ENCODE data around the gene BMERB1.
"Not testable (repeated sequence)": the region's sequence is repeated elsewhere in the genome, so short reads cannot be mapped to it uniquely, and the experiment has no call there.

Gene BMERB1

GRCh38 chr16:15521758-15522509 is 87.5 kb downstream of the BMERB1 start:
- no peak for DNase-seq (ENCODE audit: low read depth in 2 of 3, low spot score in 1 of 3)

GRCh38 chr16:15523092-15523541 is 88.7 kb downstream of the BMERB1 start:
- DNase-seq (ENCODE audit: low read depth in 2 of 3, low spot score in 1 of 3): no peak

- no peak for DNase-seq (ENCODE audit: low read depth in 2 of 3, low spot score in 1 of 3)
These were observed 89.6 kb downstream of the BMERB1 start for GRCh38 chr16:15523939-15524338.

GRCh38 chr16:15524966-15525365 is 90.6 kb downstream of the BMERB1 start:
- DNase-seq (ENCODE audit: low read depth in 2 of 3, low spot score in 1 of 3): no peak

GRCh38 chr16:15526097-15526496 is 91.7 kb downstream of the BMERB1 start:
- no peak for DNase-seq (ENCODE audit: low read depth in 2 of 3, low spot score in 1 of 3)

GRCh38 chr16:15526731-15527130 is 92.3 kb downstream of the BMERB1 start:
- DNase-seq (ENCODE audit: low read depth in 2 of 3, low spot score in 1 of 3): no peak

- DNase-seq (ENCODE audit: low read depth in 2 of 3, low spot score in 1 of 3): no peak
These were observed 95.3 kb downstream of the BMERB1 start for GRCh38 chr16:15529673-15530072.

GRCh38 chr16:15530085-15530484 is 95.7 kb downstream of the BMERB1 start:
- DNase-seq (ENCODE audit: low read depth in 2 of 3, low spot score in 1 of 3): no peak

- DNase-seq (ENCODE audit: low read depth in 2 of 3, low spot score in 1 of 3): no peak
These were observed 98.4 kb downstream of the BMERB1 start for GRCh38 chr16:15532825-15533224.

GRCh38 chr16:15533386-15533785 is 99.0 kb downstream of the BMERB1 start:
- no peak for DNase-seq (ENCODE audit: low read depth in 2 of 3, low spot score in 1 of 3)

GRCh38 chr16:15535772-15536171 is 101.4 kb downstream of the BMERB1 start:
- no peak for DNase-seq (ENCODE audit: low read depth in 2 of 3, low spot score in 1 of 3)

GRCh38 chr16:15536843-15537242 is 102.5 kb downstream of the BMERB1 start:
- no peak for DNase-seq (ENCODE audit: low read depth in 2 of 3, low spot score in 1 of 3)

- no peak for DNase-seq (ENCODE audit: low read depth in 2 of 3, low spot score in 1 of 3)
These were observed 104.1 kb downstream of the BMERB1 start for GRCh38 chr16:15538507-15538906.

- no peak for DNase-seq (ENCODE audit: low read depth in 2 of 3, low spot score in 1 of 3)
These were observed 104.8 kb downstream of the BMERB1 start for GRCh38 chr16:15539197-15539596.

GRCh38 chr16:15542261-15542660 is 107.9 kb downstream of the BMERB1 start:
- no peak for DNase-seq (ENCODE audit: low read depth in 2 of 3, low spot score in 1 of 3)

- no peak for DNase-seq (ENCODE audit: low read depth in 2 of 3, low spot score in 1 of 3)
These were observed 108.5 kb downstream of the BMERB1 start for GRCh38 chr16:15542734-15543347.

- DNase-seq (ENCODE audit: low read depth in 2 of 3, low spot score in 1 of 3): no peak
These were observed 110.0 kb downstream of the BMERB1 start for GRCh38 chr16:15544405-15544804.

- DNase-seq (ENCODE audit: low read depth in 2 of 3, low spot score in 1 of 3): no peak
These were observed 111.2 kb downstream of the BMERB1 start for GRCh38 chr16:15545544-15545943.

- DNase-seq (ENCODE audit: low read depth in 2 of 3, low spot score in 1 of 3): not testable (repeated sequence)
These were observed 112.8 kb downstream of the BMERB1 start for GRCh38 chr16:15547072-15547767.

- no peak for DNase-seq (ENCODE audit: low read depth in 2 of 3, low spot score in 1 of 3)
These were observed 113.3 kb downstream of the BMERB1 start for GRCh38 chr16:15547768-15548096.

GRCh38 chr16:15548482-15548891 is 114.1 kb downstream of the BMERB1 start:
- no peak for DNase-seq (ENCODE audit: low read depth in 2 of 3, low spot score in 1 of 3)

GRCh38 chr16:15552507-15552906 is 118.1 kb downstream of the BMERB1 start:
- DNase-seq (ENCODE audit: low read depth in 2 of 3, low spot score in 1 of 3): peak in 1 of 3 donors; percentile 10
